GM12878 (cell line): ENCODE results near the gene METTL18. TPM values are rescaled to one million over a fixed set of nuclear protein-coding genes. Genes with fewer than 3 reads are reported as not detected.

Experiments used
- ATAC-seq: fragments of 200-7000 bp; cut with Tn5 transposase; 3 replicates; pipeline ENCODE4 v1.9.1; 2020; ENCODE audit warnings: mild to moderate bottlenecking, moderate library complexity
- BruUV-seq: library from RNA; stranded (reverse); fragments of 400-500 nt; replicated peaks from 2 replicates; lab custom pipeline; 2021; lab: Mats Ljungman, UMichigan
- CTCF ChIA-PET: fragments of 300-600 bp; sonication (Branson Sonifier 250); formaldehyde crosslinking; extraction: SDS; loops from one replicate; lab custom pipeline; 2021; ENCODE audit warnings: inconsistent platforms; lab: Yijun Ruan, JAX
- POLR2A ChIA-PET: fragments of 350-600 bp; formaldehyde crosslinking; extraction: SDS; loops from one replicate; lab custom pipeline; 2021; ENCODE audit warnings: inconsistent platforms; lab: Charles Lee
- RAD21 ChIA-PET: fragments of 300-600 bp; sonication (Branson Sonifier 250); formaldehyde crosslinking; loops from one replicate; lab custom pipeline; 2023; ENCODE audit warnings: antibody characterized with exemption; ENCODE audit not compliant: unreplicated experiment; lab: Charles Lee
- SMC1A ChIA-PET: fragments of 300-600 bp; sonication (Branson Sonifier 250); formaldehyde crosslinking; loops from one replicate; lab custom pipeline; 2023; ENCODE audit not compliant: unreplicated experiment, uncharacterized antibody; lab: Charles Lee
- DNase-seq: peaks from one replicate; pipeline ENCODE4 v3.0.0-alpha.2; 2011; ENCODE audit warnings: low read depth, low spot score
- FAIRE-seq: peaks from 3 replicates; lab custom pipeline; 2011; peaks lifted over from hg19 to GRCh38; lab: Jason Lieb, UNC
- H2AFZ ChIP-seq: 2 replicates; pipeline ENCODE4 v1.6.0; 2011; ENCODE audit warnings: low read depth, low read length, control low read depth; ENCODE audit not compliant: control insufficient read depth
- H3K27ac ChIP-seq: 2 replicates; pipeline ENCODE4 v1.5.1; 2011; ENCODE audit warnings: control low read depth; ENCODE audit not compliant: control insufficient read depth, insufficient read depth
- H3K27me3 ChIP-seq, 2 experiments: replicated peaks in 1 of 2; 2 replicates each; pipeline versions ENCODE4 v1.6.0 to v1.6.1; 2011; ENCODE audit warnings: low read length in 1 of 2; ENCODE audit not compliant: control insufficient read depth in 2 of 2, insufficient read depth in 2 of 2
- H3K36me3 ChIP-seq, 2 experiments: 2 replicates each; pipeline ENCODE4 v1.5.1; 2011; ENCODE audit warnings: low read length in 1 of 2; ENCODE audit not compliant: control insufficient read depth in 2 of 2, insufficient read depth in 2 of 2
- H3K4me1 ChIP-seq: 2 replicates; pipeline ENCODE4 v1.6.1; 2011; ENCODE audit warnings: mild to moderate bottlenecking, low read length, moderate library complexity, mixed read lengths; ENCODE audit not compliant: control insufficient read depth, insufficient read depth
- H3K4me2 ChIP-seq: 2 replicates; pipeline ENCODE4 v1.6.0; 2011; ENCODE audit warnings: control low read depth; ENCODE audit not compliant: control insufficient read depth, insufficient read depth
- H3K4me3 ChIP-seq: fragments of 200-600 bp; sonication (generic); 2 replicates; pipeline ENCODE4 v1.5.1; 2016
- H3K79me2 ChIP-seq: 2 replicates; pipeline ENCODE4 v1.6.0; 2011; ENCODE audit warnings: low read length; ENCODE audit not compliant: control insufficient read depth, insufficient read depth
- H3K9ac ChIP-seq: 2 replicates; pipeline ENCODE4 v1.8.0; 2011; ENCODE audit warnings: low read length, control low read depth, mixed read lengths; ENCODE audit not compliant: control insufficient read depth, insufficient read depth
- H3K9me3 ChIP-seq: replicated peaks from 3 replicates; pipeline ENCODE4 v1.5.1; 2011; ENCODE audit warnings: mild to moderate bottlenecking, low read length; ENCODE audit not compliant: control insufficient read depth, insufficient read depth
- H4K20me1 ChIP-seq: 2 replicates; pipeline ENCODE4 v1.6.0; 2011; ENCODE audit not compliant: control insufficient read depth, insufficient read depth
- HDAC6 ChIP-seq: fragments of 200-600 bp; sonication (generic); IDR thresholded peaks from one replicate; pipeline ENCODE4 v1.8.0; 2017; ENCODE audit warnings: antibody characterized with exemption; ENCODE audit not compliant: unreplicated experiment
- IKZF1 ChIP-seq: fragments of 450-650 bp; conservative IDR thresholded peaks from 2 replicates; pipeline ENCODE4 v1.6.1; 2017; ENCODE audit warnings: antibody characterized with exemption, mild to moderate bottlenecking
- NFIC ChIP-seq: IDR thresholded peaks from 2 replicates; pipeline ENCODE4 v1.6.1; 2012; ENCODE audit warnings: low read depth, mild to moderate bottlenecking, inconsistent platforms, low read length, moderate library complexity
- PML ChIP-seq: IDR thresholded peaks from 2 replicates; pipeline ENCODE4 v1.6.1; 2012; ENCODE audit warnings: low read length, inconsistent platforms
- RBBP5 ChIP-seq: fragments of 200-600 bp; sonication (generic); conservative IDR thresholded peaks from 2 replicates; pipeline ENCODE4 v1.6.1; 2016
- RFX5 ChIP-seq: IDR thresholded peaks from 2 replicates; pipeline ENCODE4 v1.6.1; 2011; ENCODE audit warnings: low read depth, low read length, improper control_type of control experiment
- SMC3 ChIP-seq: IDR thresholded peaks from 2 replicates; pipeline ENCODE4 v1.6.1; 2011; ENCODE audit warnings: low read length, improper control_type of control experiment, borderline replicate concordance
- TAF1 ChIP-seq: IDR thresholded peaks from 2 replicates; pipeline ENCODE4 v1.6.1; 2011; ENCODE audit warnings: mild to moderate bottlenecking, low read depth, low read length, borderline replicate concordance
- YY1 ChIP-seq: IDR thresholded peaks from 2 replicates; pipeline ENCODE4 v1.6.1; 2011; ENCODE audit warnings: low read depth, mild to moderate bottlenecking, low read length
- ZBED1 ChIP-seq: IDR thresholded peaks from 2 replicates; pipeline ENCODE4 v1.6.1; 2016; ENCODE audit warnings: borderline replicate concordance
- ZNF24 ChIP-seq: fragments of 450-650 bp; IDR thresholded peaks from 2 replicates; pipeline ENCODE4 v1.6.1; 2017; ENCODE audit warnings: antibody characterized with exemption, mild to moderate bottlenecking
- ZNF622 ChIP-seq: fragments of 450-650 bp; IDR thresholded peaks from 2 replicates; pipeline ENCODE4 v1.6.1; 2017; ENCODE audit warnings: mild to moderate bottlenecking, inconsistent platforms
- WGBS: methylation state at CpG from one replicate; pipeline ENCODE4 v1.1.6; 2016; ENCODE audit warnings: low lambda C conversion rate; ENCODE audit not compliant: insufficient replicate concordance, insufficient coverage; ENCODE audit errors: missing lambda C conversion rate; 5-methylcytosine and 5-hydroxymethylcytosine counted together
- in situ Hi-C: fragments of 300-500 bp; cut with MboI; formaldehyde crosslinking; loops from 9 replicates; pipeline ENCODE4 v1.14.3; 2018; ENCODE audit warnings: mixed read lengths
- intact Hi-C: fragments of 100-400 bp; cut with micrococcal nuclease; formaldehyde crosslinking; loops from one replicate; pipeline ENCODE4 v1.14.2; 2022; ENCODE audit not compliant: unreplicated experiment
- polyA plus RNA-seq, 11 experiments: library from polyadenylated mRNA; depleted of rRNA in 4 of 11; unstranded in 6 of 11; stranded (reverse) in 5 of 11; fragments of >200 nt; fragmentation: Nextera tagmentation in 4 of 11; fragmentation: Illumina TruSeq in 1 of 11; extraction: Ambion mirVana in 4 of 11; extraction: Trizol in 1 of 11; gene quantifications; 1 replicate in 1 of 11; 2 replicates in 10 of 11; pipeline versions ENCODE4 v1.2.1 to v1.2.3, GENCODE V29; 2011 to 2016; ENCODE audit warnings: inconsistent platforms in 2 of 11, missing spikeins in 2 of 11, low read depth in 1 of 11
- total RNA-seq, 4 experiments: library from RNA; depleted of rRNA in 3 of 4; stranded (reverse); fragments of >200 nt in 3 of 4; fragmentation: Illumina TruSeq in 1 of 4; extraction: Trizol in 1 of 4; gene quantifications; 2 replicates each; pipeline versions ENCODE4 v1.2.1 to v1.2.3, GENCODE V29; 2013 to 2021
- TF ChIP-seq, protein P1 (sequence below): IDR thresholded peaks from 2 replicates; pipeline ENCODE4 v1.6.1; 2012; ENCODE audit warnings: low read depth, low read length, improper control_type of control experiment

METTL18 gene
- total and polyA plus RNA-seq, 10 of the 15 experiments (the other 5 are each of a cell fraction or from before 2014, with no cell fraction given) = 8.1 to 31.8 (median 12.8) TPM

DNA sequence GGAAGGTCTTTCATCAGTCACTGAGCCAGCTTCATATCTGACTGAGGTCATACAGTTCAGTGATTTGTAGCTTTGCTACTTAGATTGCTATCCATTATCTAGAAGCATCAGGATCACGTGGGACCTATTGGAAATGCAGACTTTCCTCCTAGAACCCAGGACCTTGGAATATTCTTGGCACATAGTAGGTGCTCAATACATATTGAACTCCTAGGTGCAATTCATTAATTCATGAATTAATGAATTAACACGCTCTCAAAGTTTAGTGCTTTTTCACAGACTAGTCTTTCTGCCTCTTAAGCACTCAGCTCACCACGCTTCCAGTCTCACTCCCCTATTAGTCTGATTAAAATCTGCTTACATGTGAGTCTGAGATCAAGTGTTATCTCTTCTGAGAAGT, 12.1 kb downstream of the METTL18 start:
- H3K4me1 ChIP-seq = no peaks in the 10 kb centered on the region
- H3K9me3 ChIP-seq = no peaks in the 10 kb centered on the region
- no peak for DNase-seq
- no peaks in the 10 kb centered on the region for H3K36me3 ChIP-seq
- H3K4me3 ChIP-seq = no peak overlapping the region
- intact Hi-C loops = no loop called here
- no peak overlapping the region for H3K9ac ChIP-seq
- TF ChIP-seq RBBP5 (no peak), PML (no peak), ZNF24 (0 out of 2 replicates have a peak, but pooled peaks have one; percentile 16), SMC3 (no peak)
- WGBS = 30% methylated on average over 3 of the region's 3 CpGs
- RAD21 ChIA-PET = no interaction called here
- FAIRE-seq = no peak
- SMC1A ChIA-PET = interaction anchor here (0.7 to 1.6 kb wide), 3 partner anchors 10 to 71 kb away, joined by 3 to 4 read pairs (median 4); no protein-coding TSS in a partner anchor
- H4K20me1 ChIP-seq = no peaks in the 10 kb centered on the region
- no TSS peak for BruUV-seq
- CTCF ChIA-PET = interaction anchor here (1.7 kb wide), 1 partner anchor 11 kb away, joined by 4 read pairs; no protein-coding TSS in a partner anchor
- H3K27me3 ChIP-seq = no peaks in the 10 kb centered on the region
- no peak overlapping the region for H3K27ac ChIP-seq
- in situ Hi-C loops = no loop called here
- POLR2A ChIA-PET = interaction anchor here (0.6 kb wide), 1 partner anchor 34 kb away, joined by 4 read pairs; no protein-coding TSS in a partner anchor
- H2AFZ ChIP-seq = no peak overlapping the region
- ATAC-seq = no peak
- H3K4me2 ChIP-seq = no peak overlapping the region
- H3K79me2 ChIP-seq = no peaks in the 10 kb centered on the region

DNA sequence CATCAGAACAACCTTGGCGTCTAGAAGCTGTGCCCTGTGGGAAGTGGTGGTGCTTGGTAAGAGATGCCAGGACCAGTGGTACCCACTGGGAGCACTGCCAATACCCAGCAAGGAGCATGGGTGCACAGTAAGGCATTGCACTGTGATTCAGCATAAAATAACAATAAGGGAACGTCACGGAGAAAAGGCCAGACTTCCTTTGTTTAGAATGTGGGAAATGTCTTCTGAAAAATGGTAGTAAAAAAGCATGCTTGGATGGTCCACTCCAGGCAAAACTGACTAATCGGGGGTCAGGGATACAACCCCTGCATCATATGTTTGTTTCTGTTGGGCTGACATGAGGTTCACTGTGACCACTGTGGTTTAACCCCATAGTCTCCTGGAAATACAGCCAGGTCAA, 14.7 kb downstream of the METTL18 start:
- no peaks in the 10 kb centered on the region for H4K20me1 ChIP-seq
- no peaks in the 10 kb centered on the region for H3K27me3 ChIP-seq
- no TSS peak for BruUV-seq
- CTCF ChIA-PET = no interaction called here
- DNase-seq (no peak), ATAC-seq (no peak), FAIRE-seq (no peak)
- WGBS = 39% methylated on average over 4 of the region's 4 CpGs
- H3K36me3 ChIP-seq = no peaks in the 10 kb centered on the region
- no peak overlapping the region for H3K4me3 ChIP-seq
- H2AFZ ChIP-seq = no peak overlapping the region
- RAD21 ChIA-PET = no interaction called here
- no peaks in the 10 kb centered on the region for H3K79me2 ChIP-seq
- in situ Hi-C loops = no loop called here
- SMC1A ChIA-PET = interaction anchor here (0.7 to 1.2 kb wide), 2 partner anchors 10 to 15 kb away, joined by 3 to 4 read pairs; partner anchors contain the start of gene METTL18
- POLR2A ChIA-PET = no interaction called here
- H3K9me3 ChIP-seq = no peaks in the 10 kb centered on the region
- intact Hi-C loops = no loop called here
- TF ChIP-seq IKZF1 = no peak
- TF ChIP-seq TAF1 = no peak
- no peak for TF ChIP-seq RFX5
- TF ChIP-seq ZBED1 = no peak
- TF ChIP-seq, protein P1, sequence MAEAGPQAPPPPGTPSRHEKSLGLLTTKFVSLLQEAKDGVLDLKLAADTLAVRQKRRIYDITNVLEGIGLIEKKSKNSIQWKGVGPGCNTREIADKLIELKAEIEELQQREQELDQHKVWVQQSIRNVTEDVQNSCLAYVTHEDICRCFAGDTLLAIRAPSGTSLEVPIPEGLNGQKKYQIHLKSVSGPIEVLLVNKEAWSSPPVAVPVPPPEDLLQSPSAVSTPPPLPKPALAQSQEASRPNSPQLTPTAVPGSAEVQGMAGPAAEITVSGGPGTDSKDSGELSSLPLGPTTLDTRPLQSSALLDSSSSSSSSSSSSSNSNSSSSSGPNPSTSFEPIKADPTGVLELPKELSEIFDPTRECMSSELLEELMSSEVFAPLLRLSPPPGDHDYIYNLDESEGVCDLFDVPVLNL = no peak
- no peak for TF ChIP-seq ZNF622
- no peak for TF ChIP-seq YY1
- TF ChIP-seq NFIC = no peak
- TF ChIP-seq HDAC6 = no peak
- no peaks in the 10 kb centered on the region for H3K4me1 ChIP-seq
- no peak overlapping the region for H3K4me2 ChIP-seq
- H3K9ac ChIP-seq = no peak overlapping the region
- no peak overlapping the region for H3K27ac ChIP-seq
